Esophagus muscularis mucosa (tissue), 4 donors: ENCODE data around the gene ANO3. TPM values are rescaled to one million over a fixed set of nuclear protein-coding genes. Genes with fewer than 3 reads are reported as not detected.

Source experiments
- DNase-seq: peaks from one replicate; pipeline ENCODE4 v3.0.0-alpha.2; 2017; ENCODE audit errors: extremely low spot score
- H3K27ac ChIP-seq, 4 donors: fragments of 200-600 bp; sonication (generic); replicated peaks in 1 of 4; 1 replicate in 3 of 4; 2 replicates in 1 of 4; pipeline ENCODE4 v1.5.1; 2016 to 2019; ENCODE audit warnings: mild to moderate bottlenecking in 1 of 4
- H3K27me3 ChIP-seq, 4 donors: fragments of 200-600 bp; sonication (generic); one replicate each; pipeline versions ENCODE4 v1.5.1 to v1.6.0; 2016 to 2019
- H3K36me3 ChIP-seq, 4 donors: fragments of 200-600 bp; sonication (generic); one replicate each; pipeline ENCODE4 v1.5.1; 2016 to 2019
- H3K4me1 ChIP-seq, 4 donors: fragments of 200-600 bp; sonication (generic); one replicate each; pipeline ENCODE4 v1.5.1; 2016 to 2019
- H3K4me3 ChIP-seq, 4 donors: fragments of 200-600 bp; sonication (generic); 1 replicate in 2 of 4; 2 replicates in 2 of 4; pipeline ENCODE4 v1.5.1; 2016 to 2019; ENCODE audit warnings: mild to moderate bottlenecking in 4 of 4, moderate library complexity in 1 of 4
- H3K9me3 ChIP-seq, 4 donors: fragments of 200-600 bp; sonication (generic); 1 replicate in 3 of 4; 2 replicates in 1 of 4; pipeline ENCODE4 v1.5.1; 2016 to 2019
- CTCF ChIP-seq, 3 experiments: fragments of 200-600 bp in 2 of 3; fragments of 450-650 bp in 1 of 3; sonication (generic) in 2 of 3; IDR thresholded peaks; one replicate each; pipeline ENCODE4 v1.5.1; 2017 to 2019; ENCODE audit warnings: antibody characterized with exemption in 3 of 3, mild to moderate bottlenecking in 2 of 3, moderate library complexity in 1 of 3
- EP300 ChIP-seq: sonication (generic); formaldehyde crosslinking; IDR thresholded peaks from one replicate; pipeline ENCODE4 v1.6.1; 2017; ENCODE audit warnings: antibody characterized with exemption
- POLR2A ChIP-seq: fragments of 450-650 bp; IDR thresholded peaks from one replicate; pipeline ENCODE4 v1.6.1; 2017; ENCODE audit warnings: antibody characterized with exemption, moderate library complexity, mild to moderate bottlenecking, low read depth
- POLR2AphosphoS5 ChIP-seq, 2 donors: sonication (generic); formaldehyde crosslinking; IDR thresholded peaks; one replicate each; pipeline ENCODE4 v1.6.1; 2017; ENCODE audit warnings: antibody characterized with exemption in 2 of 2
- WGBS: methylation state at CpG from one replicate; pipeline ENCODE4 v1.1.5; 2018; 5-methylcytosine and 5-hydroxymethylcytosine counted together
- intact Hi-C: fragments of 100-400 bp; cut with DNase I; formaldehyde crosslinking; loops from one replicate; pipeline ENCODE4 v1.15.1; 2023
- total RNA-seq, 4 donors: library from RNA; depleted of rRNA; stranded (reverse); fragments of >200 nt; gene quantifications; one replicate each; pipeline versions ENCODE4 v1.1.0 to v1.2.1, GENCODE V29; 2016

ANO3 gene
- total RNA-seq, 4 donors from 2014 or later: 0.17 TPM; not detected in 3

DNA sequence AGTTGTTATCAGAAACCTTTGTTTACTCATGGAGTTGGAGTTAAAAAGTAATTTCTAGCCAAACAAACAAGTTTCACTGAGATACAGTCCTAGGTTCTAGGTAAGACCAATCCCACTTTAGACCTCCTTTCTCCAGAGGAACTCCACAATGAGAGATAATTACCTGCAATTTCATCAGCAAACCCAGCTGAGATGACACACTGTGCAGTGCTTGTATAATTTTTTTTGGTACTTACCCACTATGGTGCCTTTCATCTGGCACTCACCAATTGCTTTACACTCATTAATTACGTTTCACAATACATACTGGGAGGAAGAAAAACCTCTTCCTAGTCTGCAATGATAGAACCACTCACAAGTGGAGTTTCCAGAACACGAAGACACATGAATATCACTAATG is 242.0 kb downstream of the ANO3 start:
- WGBS: 91% methylated on average over 2 of the region's 2 CpGs
- Histone ChIP-seq H3K27ac (no peak overlapping the region), H3K4me3 (no peak overlapping the region), H3K27me3 (no peaks in the 10 kb centered on the region), H3K9me3 (no peaks in the 10 kb centered on the region), H3K36me3 (no peaks in the 10 kb centered on the region), H3K4me1 (peaks cover 0 to 38% (median 32%) of the 10 kb centered on the region in 4 donors)
- DNase-seq: no peak
- intact Hi-C loops: no loop called here
- TF ChIP-seq POLR2AphosphoS5 (IDR thresholded peaks at IDR 0.05) (no peak), EP300 (no peak), POLR2A (no peak), CTCF (IDR thresholded peaks at IDR 0.05) (no peak)

GRCh38 chr11:26575946-26576345 is 244.0 kb downstream of the ANO3 start:
- no peak overlapping the region for H3K27ac ChIP-seq

GRCh38 chr11:26578998-26579661 is 247.2 kb downstream of the ANO3 start:
- intact Hi-C loops: no loop called here
- TF ChIP-seq POLR2A (no peak), CTCF (IDR thresholded peaks at IDR 0.05) (no peak)
- H3K36me3 ChIP-seq: no peaks in the 10 kb centered on the region
- WGBS: 54% methylated on average over 1 of the region's 1 CpG
- no peak for DNase-seq
- H3K4me3 ChIP-seq: no peak overlapping the region
- peak overlapping the region in 1 of 4 donors; percentile 73 for H3K27ac ChIP-seq
- no peaks in the 10 kb centered on the region for H3K9me3 ChIP-seq
- H3K27me3 ChIP-seq: no peaks in the 10 kb centered on the region
- peaks cover 0 to 47% (median 19%) of the 10 kb centered on the region in 4 donors for H3K4me1 ChIP-seq

More at GRCh38 chr11:26575946-26576345, 244.0 kb downstream of the ANO3 start:
- H3K4me3 ChIP-seq: no peak overlapping the region
- TF ChIP-seq EP300 (no peak), CTCF (IDR thresholded peaks at IDR 0.05) (no peak), POLR2A (no peak), POLR2AphosphoS5 (IDR thresholded peaks at IDR 0.05) (no peak)
- peaks cover 0 to 44% (median 31%) of the 10 kb centered on the region in 4 donors for H3K4me1 ChIP-seq
- H3K9me3 ChIP-seq: no peaks in the 10 kb centered on the region
- 71% methylated on average over 5 of the region's 5 CpGs for WGBS
- DNase-seq: no peak
- H3K36me3 ChIP-seq: no peaks in the 10 kb centered on the region
- intact Hi-C loops: no loop called here
- H3K27me3 ChIP-seq: no peaks in the 10 kb centered on the region

DNA sequence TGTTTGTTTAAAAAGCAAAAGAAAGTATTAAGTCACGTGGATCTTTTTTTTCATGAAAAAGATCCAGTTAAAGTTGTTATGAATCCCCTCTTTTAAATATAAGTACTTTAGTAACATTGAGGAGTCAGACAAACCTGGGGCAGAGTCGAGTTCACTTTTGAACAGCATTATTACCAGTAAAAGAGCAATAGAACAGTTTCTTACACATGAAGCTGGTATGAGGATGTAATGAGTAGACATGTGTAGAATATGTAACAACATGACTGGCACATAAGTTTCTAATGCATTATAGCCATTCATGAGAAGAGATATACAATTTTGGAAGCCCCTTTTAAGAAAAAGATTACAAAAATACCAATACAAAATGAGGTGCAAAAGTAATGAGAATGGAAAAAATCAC is 247.8 kb downstream of the ANO3 start:
- Histone ChIP-seq H3K4me3 (no peak overlapping the region), H3K27me3 (no peaks in the 10 kb centered on the region), H3K4me1 (peaks cover 0 to 48% (median 19%) of the 10 kb centered on the region in 4 donors), H3K36me3 (no peaks in the 10 kb centered on the region), H3K9me3 (no peaks in the 10 kb centered on the region), H3K27ac (peak overlapping the region in 1 of 4 donors; percentile 73)
- no peak for DNase-seq
- TF ChIP-seq POLR2AphosphoS5 (IDR thresholded peaks at IDR 0.05) (no peak), CTCF (IDR thresholded peaks at IDR 0.05) (no peak), POLR2A (no peak), EP300 (no peak)
- WGBS: 69% methylated on average over 2 of the region's 2 CpGs
- intact Hi-C loops: no loop called here

GRCh38 chr11:26580929-26581328 is 249.0 kb downstream of the ANO3 start:
- H3K4me3 ChIP-seq: no peak overlapping the region
- no peaks in the 10 kb centered on the region for H3K9me3 ChIP-seq
- 24% methylated on average over 3 of the region's 3 CpGs for WGBS
- intact Hi-C loops: no loop called here
- H3K36me3 ChIP-seq: no peaks in the 10 kb centered on the region
- TF ChIP-seq EP300 (no peak), POLR2AphosphoS5 (IDR thresholded peaks at IDR 0.05) (peak in 1 of 2 donors; percentile 42)
- DNase-seq: no peak
- no peaks in the 10 kb centered on the region for H3K27me3 ChIP-seq
- peak overlapping the region; percentile 42 to 73 (median 56) for H3K27ac ChIP-seq
- H3K4me1 ChIP-seq: peaks cover 0 to 45% (median 19%) of the 10 kb centered on the region in 4 donors
